Activated CD4-positive, alpha-beta T cell treated with anti-CD3 and anti-CD28 coated beads, Interleukin-2, amount 10 ng/mL, durations not matched to agents 7 days and 5 days (primary cell): ENCODE data around the gene ASB8. TPM values are rescaled to one million over a fixed set of nuclear protein-coding genes. Genes with fewer than 3 reads are reported as not detected.
A peak's percentile ranks its signal among the peaks of the same experiment; 100 is the strongest.

Experiments used
- CTCF ChIA-PET: fragments of 350-600 bp; sonication (Branson Sonifier 250); formaldehyde crosslinking; loops from one replicate; lab custom pipeline; 2021; ENCODE audit warnings: antibody characterized with exemption; lab: Charles Lee
- POLR2A ChIA-PET: fragments of 350-600 bp; sonication (Branson Sonifier 250); formaldehyde crosslinking; loops from one replicate; lab custom pipeline; 2021; ENCODE audit warnings: antibody characterized with exemption; lab: Charles Lee
- DNase-seq: peaks from one replicate; pipeline ENCODE4 v3.0.0-alpha.2; 2020
- H3K27ac Mint-ChIP-seq: one replicate; pipeline ENCODE4 v1.8.0; 2021; ENCODE audit warnings: mild to moderate bottlenecking, moderate library complexity, mixed read lengths
- H3K27me3 Mint-ChIP-seq: one replicate; pipeline ENCODE4 v1.8.0; 2021; ENCODE audit warnings: mixed read lengths
- H3K36me3 Mint-ChIP-seq: one replicate; pipeline ENCODE4 v1.8.0; 2021; ENCODE audit warnings: low read depth, mixed read lengths
- H3K4me1 Mint-ChIP-seq: one replicate; pipeline ENCODE4 v1.8.0; 2021; ENCODE audit warnings: mixed read lengths
- H3K4me3 Mint-ChIP-seq: one replicate; pipeline ENCODE4 v1.8.0; 2021; ENCODE audit warnings: mild to moderate bottlenecking, moderate library complexity, mixed read lengths
- H3K9me3 Mint-ChIP-seq: one replicate; pipeline ENCODE4 v1.8.0; 2021; ENCODE audit warnings: mixed read lengths
- total RNA-seq, 2 experiments: library from RNA; stranded (reverse); gene quantifications; one replicate each; pipeline ENCODE4 v1.2.3, GENCODE V29; 2021

The ASB8 gene
- total RNA-seq, 2 experiments from 2014 or later: 44.7 to 46.4 TPM

- Mint-ChIP-seq H3K4me1 (peaks cover 13% of the 10 kb centered on the region), H3K4me3 (no peak overlapping the region), H3K27me3 (peaks cover 36% of the 10 kb centered on the region), H3K36me3 (peaks cover 3% of the 10 kb centered on the region), H3K9me3 (no peaks in the 10 kb centered on the region), H3K27ac (no peak overlapping the region)
- DNase-seq: no peak
- POLR2A ChIA-PET: no interaction called here
- CTCF ChIA-PET: no interaction called here
These were observed 36.3 kb upstream of the ASB8 start for GRCh38 chr12:48193623-48194022.

DNA sequence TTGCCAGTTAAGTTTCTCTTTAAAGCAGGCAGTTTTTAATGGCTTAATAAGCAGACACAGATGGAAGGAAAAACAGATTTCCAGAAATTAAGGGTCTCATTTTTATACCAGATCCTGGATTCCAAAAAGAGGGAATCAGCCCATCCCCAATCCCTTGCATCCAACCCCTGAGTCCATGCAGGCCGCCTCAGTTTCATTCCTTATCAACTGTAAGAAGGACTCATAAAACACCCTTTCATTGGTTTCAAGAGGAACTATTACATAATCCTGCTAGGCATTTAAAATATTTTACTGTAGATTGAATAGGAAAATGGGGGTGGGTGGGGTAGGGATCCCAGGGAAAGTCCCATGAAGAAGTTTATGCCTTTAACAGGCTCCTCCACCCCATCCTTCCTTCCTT is 35.5 kb upstream of the ASB8 start:
- ChIA-PET POLR2A (no interaction called here), CTCF (no interaction called here)
- no peak for DNase-seq
- H3K36me3 Mint-ChIP-seq: no peaks in the 10 kb centered on the region
- no peaks in the 10 kb centered on the region for H3K9me3 Mint-ChIP-seq
- H3K4me3 Mint-ChIP-seq: no peak overlapping the region
- no peak overlapping the region for H3K27ac Mint-ChIP-seq
- peaks cover 13% of the 10 kb centered on the region for H3K4me1 Mint-ChIP-seq
- H3K27me3 Mint-ChIP-seq: peaks cover 42% of the 10 kb centered on the region

DNA sequence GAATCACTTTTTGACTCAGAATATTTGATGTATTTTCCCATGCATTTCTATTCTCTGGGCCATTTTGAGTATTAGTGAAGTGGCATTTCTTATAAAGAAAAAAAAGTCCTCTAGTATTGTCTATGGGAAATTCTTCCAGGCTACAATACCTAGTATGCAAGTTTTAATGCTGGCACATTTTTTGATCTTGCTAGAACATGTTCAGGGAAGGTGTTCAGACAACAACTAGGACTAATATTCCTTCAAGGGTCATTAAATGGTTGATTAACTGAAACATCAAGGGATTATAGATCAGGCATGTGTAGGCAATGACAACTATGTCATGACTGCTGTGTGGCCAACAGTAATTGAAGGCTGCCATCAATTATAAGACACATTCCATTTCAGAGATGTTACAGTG is 33.8 kb upstream of the ASB8 start:
- Mint-ChIP-seq H3K4me3 (no peak overlapping the region), H3K27ac (no peak overlapping the region), H3K9me3 (no peaks in the 10 kb centered on the region), H3K27me3 (peaks cover 47% of the 10 kb centered on the region), H3K36me3 (no peaks in the 10 kb centered on the region), H3K4me1 (peaks cover 4% of the 10 kb centered on the region)
- CTCF ChIA-PET: no interaction called here
- POLR2A ChIA-PET: no interaction called here
- DNase-seq: no peak

GRCh38 chr12:48189331-48190125 is 32.2 kb upstream of the ASB8 start:
- Mint-ChIP-seq H3K27me3 (peaks cover 54% of the 10 kb centered on the region), H3K9me3 (no peaks in the 10 kb centered on the region), H3K27ac (no peak overlapping the region), H3K4me3 (no peak overlapping the region), H3K4me1 (peaks cover 6% of the 10 kb centered on the region), H3K36me3 (no peaks in the 10 kb centered on the region)
- POLR2A ChIA-PET: no interaction called here
- peak; percentile 78 for DNase-seq
- CTCF ChIA-PET: interaction anchor here (0.5 to 1.7 kb wide), 7 partner anchors 9 to 329 kb away, joined by 3 to 7 read pairs (median 3); no protein-coding TSS in a partner anchor

GRCh38 chr12:48187916-48188695 is 30.8 kb upstream of the ASB8 start:
- CTCF ChIA-PET: interaction anchor here (1.0 to 1.7 kb wide), 2 partner anchors 239 to 472 kb away, joined by 3 read pairs; no protein-coding TSS in a partner anchor
- peaks cover 11% of the 10 kb centered on the region for H3K4me1 Mint-ChIP-seq
- POLR2A ChIA-PET: no interaction called here
- no peak for DNase-seq
- H3K27me3 Mint-ChIP-seq: peaks cover 49% of the 10 kb centered on the region
- H3K4me3 Mint-ChIP-seq: no peak overlapping the region
- no peak overlapping the region for H3K27ac Mint-ChIP-seq
- H3K36me3 Mint-ChIP-seq: no peaks in the 10 kb centered on the region
- no peaks in the 10 kb centered on the region for H3K9me3 Mint-ChIP-seq

GRCh38 chr12:48185181-48185919 is 28.0 kb upstream of the ASB8 start:
- CTCF ChIA-PET: interaction anchor here (0.7 to 1.3 kb wide), 2 partner anchors 10 to 422 kb away, joined by 3 to 4 read pairs; no protein-coding TSS in a partner anchor
- DNase-seq: no peak
- POLR2A ChIA-PET: no interaction called here
- no peak overlapping the region for H3K27ac Mint-ChIP-seq
- no peaks in the 10 kb centered on the region for H3K9me3 Mint-ChIP-seq
- peaks cover 58% of the 10 kb centered on the region for H3K27me3 Mint-ChIP-seq
- H3K4me3 Mint-ChIP-seq: no peak overlapping the region
- H3K4me1 Mint-ChIP-seq: peaks cover 17% of the 10 kb centered on the region
- H3K36me3 Mint-ChIP-seq: no peaks in the 10 kb centered on the region

DNA sequence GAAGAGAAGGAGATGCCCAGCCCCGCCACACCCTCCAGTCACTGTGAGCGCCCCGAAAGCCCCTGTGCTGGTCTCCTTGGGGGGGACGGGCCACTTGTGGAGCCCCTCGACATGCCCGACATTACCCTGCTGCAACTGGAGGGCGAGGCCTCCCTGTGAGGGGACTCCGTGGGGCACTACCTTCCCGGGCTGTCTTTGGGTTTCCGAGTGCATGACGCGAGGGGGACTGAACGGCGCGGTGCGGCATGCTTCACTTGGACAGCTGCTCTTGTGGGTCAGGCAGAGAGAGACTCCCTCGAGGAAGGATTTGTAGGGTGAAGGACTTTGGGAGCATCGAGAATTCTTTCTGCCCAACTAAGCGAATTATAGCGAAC is 27.2 kb upstream of the ASB8 start:
- H3K27me3 Mint-ChIP-seq: peaks cover 56% of the 10 kb centered on the region
- CTCF ChIA-PET: interaction anchor here (0.7 kb wide), 1 partner anchor 15 kb away, joined by 3 read pairs; no protein-coding TSS in a partner anchor

DNA sequence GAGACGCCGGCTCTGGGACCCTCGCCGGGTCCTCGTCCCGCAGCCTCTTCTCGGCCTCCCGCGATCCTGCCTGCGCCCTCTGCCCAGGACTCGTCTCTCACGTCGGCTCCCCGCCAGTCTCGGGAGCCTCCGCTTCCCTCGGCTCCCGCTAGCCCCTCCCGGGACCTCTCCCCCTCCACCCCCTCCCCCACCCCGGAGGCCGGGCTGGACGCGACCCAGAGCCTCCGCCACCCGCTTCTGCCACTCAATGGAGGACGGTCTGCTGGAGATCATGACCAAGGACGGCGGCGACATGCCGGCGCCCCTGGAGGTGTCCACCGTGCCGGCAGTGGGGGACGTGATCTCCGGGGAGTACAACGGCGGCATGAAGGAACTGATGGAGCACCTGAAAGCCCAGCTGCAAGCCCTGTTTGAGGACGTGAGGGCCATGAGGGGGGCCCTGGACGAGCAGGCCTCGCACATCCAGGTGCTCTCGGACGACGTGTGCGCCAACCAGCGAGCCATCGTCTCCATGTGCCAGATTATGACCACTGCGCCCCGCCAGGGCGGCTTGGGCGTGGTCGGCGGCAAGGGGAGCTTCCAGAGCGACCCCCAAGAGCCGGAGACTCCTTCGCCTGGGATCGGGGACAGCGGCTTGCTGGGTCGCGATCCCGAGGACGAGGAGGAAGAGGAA is 26.7 kb upstream of the ASB8 start:
- H3K27me3 Mint-ChIP-seq: peaks cover 58% of the 10 kb centered on the region
- H3K4me3 Mint-ChIP-seq: peak overlapping the region; percentile 87
- H3K4me1 Mint-ChIP-seq: peaks cover 17% of the 10 kb centered on the region
- no peak overlapping the region for H3K27ac Mint-ChIP-seq
- POLR2A ChIA-PET: no interaction called here
- H3K9me3 Mint-ChIP-seq: no peaks in the 10 kb centered on the region
- no peaks in the 10 kb centered on the region for H3K36me3 Mint-ChIP-seq
- CTCF ChIA-PET: interaction anchor here (0.7 to 1.9 kb wide), 3 partner anchors 13 to 27 kb away, joined by 3 to 5 read pairs (median 5); partner anchors contain the start of gene ASB8
- peak; percentile 25 for DNase-seq

More for the DNA sequence above, 27.2 kb upstream of the ASB8 start:
- POLR2A ChIA-PET: no interaction called here
- H3K36me3 Mint-ChIP-seq: no peaks in the 10 kb centered on the region
- H3K27ac Mint-ChIP-seq: no peak overlapping the region
- H3K9me3 Mint-ChIP-seq: no peaks in the 10 kb centered on the region
- no peak for DNase-seq
- H3K4me3 Mint-ChIP-seq: peak overlapping the region; percentile 62
- peaks cover 17% of the 10 kb centered on the region for H3K4me1 Mint-ChIP-seq

DNA sequence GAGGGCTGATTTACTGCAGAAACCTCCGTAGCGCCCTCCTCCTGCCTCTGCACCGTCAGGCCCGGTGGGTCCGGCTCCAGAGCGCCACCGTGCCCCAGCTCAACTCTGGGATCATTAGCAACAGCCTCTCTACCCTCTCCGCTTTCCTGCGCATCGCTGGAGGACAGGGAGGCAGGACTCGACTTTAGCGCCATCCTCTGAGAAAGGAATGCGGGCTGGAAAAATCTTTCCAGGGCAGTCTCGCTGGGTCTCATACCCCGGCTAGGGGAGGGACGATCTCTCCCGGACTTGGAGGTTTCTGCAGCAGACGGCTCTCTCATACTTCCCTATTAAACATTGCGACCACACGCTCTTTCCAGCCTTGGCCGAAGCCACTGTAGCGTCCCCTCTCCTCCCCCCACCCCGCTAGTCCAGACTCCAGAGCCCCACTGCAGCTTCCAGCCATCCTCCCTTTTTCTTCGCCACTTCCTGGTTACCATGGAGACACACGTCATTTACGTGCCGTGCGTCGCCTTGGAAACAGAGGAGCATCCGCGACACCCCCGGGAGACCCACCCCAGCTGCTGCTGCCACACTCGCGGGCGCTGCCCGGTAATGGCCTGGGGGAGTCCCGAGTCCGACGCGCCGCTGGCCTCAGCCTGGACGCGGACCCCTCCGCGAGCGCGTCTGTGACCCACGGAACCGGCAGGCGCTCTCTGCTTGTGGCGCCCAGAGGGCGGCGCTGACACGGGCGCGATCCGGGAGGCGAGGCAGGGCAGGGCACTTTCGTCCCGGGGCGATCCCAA is 26.0 kb upstream of the ASB8 start, which contains the start of gene CCDC184:
Gene CCDC184 (plus strand): TSS at position 554 of the 785 bp plus-strand sequence. CDS start 479 bp downstream, outside the sequence.
- Mint-ChIP-seq H3K27ac (peak within 1 kb of the TSS; percentile 60), H3K9me3 (no peaks in the 10 kb centered on the region), H3K4me1 (peaks cover 17% of the 10 kb centered on the region), H3K27me3 (peaks cover 60% of the 10 kb centered on the region), H3K36me3 (no peaks in the 10 kb centered on the region), H3K4me3 (peak within 1 kb of the TSS; percentile 87)
- CTCF ChIA-PET: interaction anchor here (0.6 to 1.9 kb wide), 11 partner anchors 12 to 369 kb away, joined by 3 to 12 read pairs (median 4); partner anchors contain the start of genes ASB8 and SENP1
- DNase-seq: peak; percentile 85
- POLR2A ChIA-PET: interaction anchor here (0.6 kb wide), 1 partner anchor 10 kb away, joined by 3 read pairs; no protein-coding TSS in a partner anchor

- no peaks in the 10 kb centered on the region for H3K36me3 Mint-ChIP-seq
- peak overlapping the region; percentile 87 for H3K4me3 Mint-ChIP-seq
- peaks cover 57% of the 10 kb centered on the region for H3K27me3 Mint-ChIP-seq
- no peak overlapping the region for H3K27ac Mint-ChIP-seq
- DNase-seq: no peak
- ChIA-PET POLR2A (interaction anchor here (0.6 kb wide), 1 partner anchor 9 kb away, joined by 3 read pairs; no protein-coding TSS in a partner anchor), CTCF (interaction anchor here (0.6 to 1.9 kb wide), 10 partner anchors 13 to 369 kb away, joined by 3 to 12 read pairs (median 4); partner anchors contain the start of genes ASB8 and SENP1)
- no peaks in the 10 kb centered on the region for H3K9me3 Mint-ChIP-seq
- H3K4me1 Mint-ChIP-seq: peaks cover 17% of the 10 kb centered on the region
These were observed 25.3 kb upstream of the ASB8 start for GRCh38 chr12:48182631-48183030.

- ChIA-PET POLR2A (no interaction called here), CTCF (interaction anchor here (0.8 kb wide), 1 partner anchor 159 kb away, joined by 3 read pairs; no protein-coding TSS in a partner anchor)
- no peak for DNase-seq
- Mint-ChIP-seq H3K4me3 (no peak overlapping the region), H3K9me3 (no peaks in the 10 kb centered on the region), H3K36me3 (no peaks in the 10 kb centered on the region), H3K27me3 (peaks cover 61% of the 10 kb centered on the region), H3K27ac (no peak overlapping the region), H3K4me1 (peaks cover 21% of the 10 kb centered on the region)
These were observed 23.7 kb upstream of the ASB8 start for GRCh38 chr12:48180857-48181495.
